Left ventricle myocardium inferior (tissue), 1 donor: ENCODE results near the gene TPTE2. TPM values are rescaled to one million over a fixed set of nuclear protein-coding genes. Genes with fewer than 3 reads are reported as not detected.
"Not testable (repeated sequence)": the region's sequence is repeated elsewhere in the genome, so short reads cannot be mapped to it uniquely, and the experiment has no call there.

Experiments used
- DNase-seq: peaks from one replicate; pipeline ENCODE4 v3.0.0-alpha.2; 2020
- H3K27ac ChIP-seq: fragments of 200-600 bp; replicated peaks from 2 replicates; pipeline ENCODE4 v1.8.0; 2021
- H3K27me3 ChIP-seq: fragments of 200-600 bp; 2 replicates; pipeline ENCODE4 v1.8.0; 2021; ENCODE audit warnings: low read depth
- H3K36me3 ChIP-seq: fragments of 200-600 bp; 2 replicates; pipeline ENCODE4 v1.8.0; 2021
- H3K4me1 ChIP-seq: fragments of 200-600 bp; 2 replicates; pipeline ENCODE4 v1.8.0; 2021
- H3K4me3 ChIP-seq: fragments of 200-600 bp; 2 replicates; pipeline ENCODE4 v1.8.0; 2021; ENCODE audit warnings: mild to moderate bottlenecking, moderate library complexity
- H3K9me3 ChIP-seq: fragments of 200-600 bp; replicated peaks from 2 replicates; pipeline ENCODE4 v1.8.0; 2021
- intact Hi-C: fragments of 100-400 bp; cut with micrococcal nuclease; formaldehyde crosslinking; loops from one replicate; pipeline ENCODE4 v1.11.0; 2022
- long read RNA-seq: library from polyadenylated mRNA; unstranded; transcript quantifications from one replicate; pipeline ENCODE4 v2.0.0, GENCODE V29; 2021
- total RNA-seq: library from RNA; stranded (reverse); fragmentation: NEBNext Ultra II Directional; extraction: Animal tissue kit (Norgen Biotek cat#: 25700); gene quantifications from one replicate; pipeline ENCODE4 v1.2.1, GENCODE V29; 2021
- TF ChIP-seq, protein P1 (sequence below): fragments of 200-600 bp; IDR thresholded peaks from 2 replicates; pipeline ENCODE4 v1.8.0; 2021; ENCODE audit warnings: antibody characterized with exemption, mild to moderate bottlenecking, borderline replicate concordance
- donor health status: DM: no; HTN: yes; CAD: no; lungs with severe emphysema.

Gene TPTE2
- total RNA-seq = not detected
- long read RNA-seq = 0 reads

DNA sequence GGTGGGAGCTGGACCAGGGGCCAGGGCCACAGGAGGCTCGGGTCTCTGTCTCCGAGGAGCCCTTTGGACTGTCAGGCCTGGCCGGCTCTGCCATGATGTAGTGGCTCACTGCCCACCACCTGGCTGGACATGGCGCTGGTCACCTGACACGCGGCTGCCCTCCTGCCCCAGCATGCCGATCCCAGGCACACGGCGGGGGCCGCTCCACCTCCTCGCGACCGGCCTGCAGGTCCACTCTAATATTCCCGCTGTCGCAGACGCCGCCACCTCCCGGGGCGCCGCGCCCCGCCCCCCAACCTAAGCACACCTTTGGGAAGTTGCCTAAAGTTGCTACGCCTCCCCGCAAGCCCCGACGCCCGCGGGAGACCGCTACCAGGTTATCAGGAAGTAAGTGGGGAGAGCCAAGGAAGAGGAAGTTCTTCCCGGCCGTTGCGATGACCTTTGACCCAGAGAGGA, at the start of gene TPTE2:
Gene TPTE2 (minus strand): TSS at position 406 of the 456 bp plus-strand sequence. CDS start 58,298 bp downstream, outside the sequence.
- intact Hi-C loops, H3K4me1 ChIP-seq, DNase-seq: not testable (repeated sequence)

DNA sequence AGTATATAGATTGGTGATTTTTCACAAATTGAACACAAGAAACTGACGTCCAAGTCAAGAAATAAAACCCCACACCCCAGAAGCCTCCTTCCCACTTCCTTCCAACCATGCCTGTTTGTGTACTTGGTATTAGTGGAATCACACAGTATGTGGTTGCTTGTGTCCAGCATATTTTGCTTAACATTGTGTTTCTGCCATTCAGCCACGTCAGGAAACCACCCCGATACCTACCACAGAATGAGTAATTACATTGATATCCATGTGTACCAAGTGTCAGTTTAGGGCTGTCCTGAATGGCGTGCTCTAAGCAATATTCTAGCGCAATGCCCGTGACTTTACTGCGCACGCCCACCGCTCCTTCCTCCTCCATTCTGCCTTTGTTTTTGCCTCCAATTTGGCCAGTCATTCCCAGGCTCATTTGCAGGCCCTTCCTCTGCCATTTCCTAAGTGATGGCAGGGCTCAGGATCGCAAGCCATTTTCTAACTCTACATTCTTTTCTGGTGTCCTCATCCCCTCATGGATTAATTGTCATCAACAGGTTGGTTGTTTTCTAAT, 46.3 kb upstream of the TPTE2 start:
- H3K4me3 ChIP-seq = no peak overlapping the region
- peaks cover 7% of the 10 kb centered on the region for H3K9me3 ChIP-seq
- TF ChIP-seq, protein P1, sequence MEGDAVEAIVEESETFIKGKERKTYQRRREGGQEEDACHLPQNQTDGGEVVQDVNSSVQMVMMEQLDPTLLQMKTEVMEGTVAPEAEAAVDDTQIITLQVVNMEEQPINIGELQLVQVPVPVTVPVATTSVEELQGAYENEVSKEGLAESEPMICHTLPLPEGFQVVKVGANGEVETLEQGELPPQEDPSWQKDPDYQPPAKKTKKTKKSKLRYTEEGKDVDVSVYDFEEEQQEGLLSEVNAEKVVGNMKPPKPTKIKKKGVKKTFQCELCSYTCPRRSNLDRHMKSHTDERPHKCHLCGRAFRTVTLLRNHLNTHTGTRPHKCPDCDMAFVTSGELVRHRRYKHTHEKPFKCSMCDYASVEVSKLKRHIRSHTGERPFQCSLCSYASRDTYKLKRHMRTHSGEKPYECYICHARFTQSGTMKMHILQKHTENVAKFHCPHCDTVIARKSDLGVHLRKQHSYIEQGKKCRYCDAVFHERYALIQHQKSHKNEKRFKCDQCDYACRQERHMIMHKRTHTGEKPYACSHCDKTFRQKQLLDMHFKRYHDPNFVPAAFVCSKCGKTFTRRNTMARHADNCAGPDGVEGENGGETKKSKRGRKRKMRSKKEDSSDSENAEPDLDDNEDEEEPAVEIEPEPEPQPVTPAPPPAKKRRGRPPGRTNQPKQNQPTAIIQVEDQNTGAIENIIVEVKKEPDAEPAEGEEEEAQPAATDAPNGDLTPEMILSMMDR = no peak
- no peaks in the 10 kb centered on the region for H3K4me1 ChIP-seq
- H3K27me3 ChIP-seq = peaks cover 20% of the 10 kb centered on the region
- no peaks in the 10 kb centered on the region for H3K36me3 ChIP-seq
- intact Hi-C loops = no loop called here
- H3K27ac ChIP-seq = no peak overlapping the region
- DNase-seq = no peak

More for the DNA sequence above, at the start of gene TPTE2:
- H3K27me3 ChIP-seq = peaks cover 11% of the 10 kb centered on the region
- H3K4me3 ChIP-seq, H3K36me3 ChIP-seq, H3K9me3 ChIP-seq, H3K27ac ChIP-seq: not testable (repeated sequence)

DNA sequence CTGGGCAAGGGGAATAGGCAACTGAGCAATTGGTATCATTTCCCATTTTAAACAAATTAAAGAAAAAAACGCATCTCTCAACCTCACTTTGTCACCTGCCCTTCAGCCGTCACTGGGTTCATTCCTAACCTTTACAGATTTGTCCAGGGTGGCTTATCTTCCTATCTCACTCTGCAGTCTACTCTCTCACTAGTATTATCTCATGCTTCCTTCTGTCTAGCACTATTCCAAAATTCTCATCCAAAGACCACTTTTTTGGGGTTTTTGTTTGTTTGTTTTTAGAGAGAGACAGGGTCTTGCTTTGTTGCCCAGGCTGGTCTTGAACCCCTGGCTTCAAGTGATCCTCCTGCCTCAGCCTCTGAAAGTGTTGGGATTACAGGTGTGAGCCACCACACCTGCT, 45.4 kb upstream of the TPTE2 start:
- Histone ChIP-seq H3K9me3 (peaks cover 7% of the 10 kb centered on the region), H3K36me3 (no peaks in the 10 kb centered on the region), H3K27ac (no peak overlapping the region), H3K4me1 (peaks cover 8% of the 10 kb centered on the region), H3K27me3 (peaks cover 29% of the 10 kb centered on the region), H3K4me3 (no peak overlapping the region)
- intact Hi-C loops = no loop called here
- TF ChIP-seq, protein P1 = no peak
- DNase-seq = no peak

DNA sequence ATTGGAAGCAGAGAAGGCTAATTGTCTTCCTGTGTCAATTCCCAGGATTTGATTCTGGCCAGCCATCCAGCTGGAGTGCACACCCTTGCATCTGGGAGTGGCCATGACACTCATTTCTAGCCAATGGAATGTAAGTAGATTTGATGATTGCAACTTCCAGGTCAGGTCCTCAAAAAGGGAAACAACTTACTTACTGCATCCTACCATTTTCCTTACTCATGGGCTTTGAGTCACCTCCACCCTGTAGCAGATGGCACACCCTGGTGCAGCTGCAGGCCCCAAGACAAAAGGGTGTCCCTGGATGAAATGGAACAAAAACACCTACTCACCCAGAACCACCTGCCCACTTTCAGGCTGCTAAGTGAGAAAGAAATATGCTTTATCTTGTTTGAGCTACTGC, 44.8 kb upstream of the TPTE2 start:
- Histone ChIP-seq H3K4me3 (no peak overlapping the region), H3K9me3 (peaks cover 7% of the 10 kb centered on the region), H3K27me3 (peaks cover 35% of the 10 kb centered on the region), H3K36me3 (no peaks in the 10 kb centered on the region), H3K4me1 (peaks cover 12% of the 10 kb centered on the region), H3K27ac (no peak overlapping the region)
- intact Hi-C loops = no loop called here
- TF ChIP-seq, protein P1 = no peak
- no peak for DNase-seq

DNA sequence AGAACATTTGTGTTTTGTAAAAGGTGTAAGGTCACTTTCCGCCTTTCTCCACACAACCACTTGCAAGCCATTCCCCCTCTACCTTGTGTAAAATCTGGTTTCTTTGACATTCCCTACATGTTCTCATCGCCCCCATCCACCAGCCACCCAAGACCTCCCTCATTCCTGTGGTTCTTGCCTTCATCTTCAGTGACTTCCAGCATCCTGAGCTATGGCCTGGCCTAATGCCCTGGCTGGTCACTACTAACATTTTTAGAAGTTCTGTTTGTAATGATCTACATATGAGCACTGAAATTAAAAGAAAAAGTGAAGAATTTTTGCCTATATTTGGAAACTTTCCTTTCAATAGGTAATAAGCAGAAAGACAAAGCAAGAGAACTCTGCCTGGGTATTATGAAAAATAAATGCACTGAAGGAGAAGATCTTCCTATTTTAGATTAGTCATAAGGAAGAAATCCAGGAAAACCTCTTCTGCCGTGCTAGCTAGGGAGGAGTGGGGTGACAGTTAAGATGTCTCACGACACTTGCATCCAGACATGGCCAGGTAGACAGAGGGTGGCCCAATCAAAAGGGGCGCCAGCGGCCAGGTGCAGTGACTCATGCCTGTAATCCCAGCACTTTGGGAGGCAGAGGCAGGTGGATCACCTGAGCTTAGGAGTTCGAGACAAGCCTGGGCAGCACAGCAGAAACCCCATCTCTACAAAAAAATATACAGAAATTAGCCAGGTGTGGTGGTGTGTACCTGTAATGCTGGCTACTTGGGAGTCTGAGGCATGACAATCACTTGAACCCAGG, 44.0 kb upstream of the TPTE2 start:
- H3K4me3 ChIP-seq = no peak overlapping the region
- peaks cover 12% of the 10 kb centered on the region for H3K4me1 ChIP-seq
- DNase-seq = no peak
- H3K9me3 ChIP-seq = peaks cover 7% of the 10 kb centered on the region
- H3K27me3 ChIP-seq = peaks cover 38% of the 10 kb centered on the region
- TF ChIP-seq, protein P1 = no peak
- no peak overlapping the region for H3K27ac ChIP-seq
- intact Hi-C loops = no loop called here
- no peaks in the 10 kb centered on the region for H3K36me3 ChIP-seq

DNA sequence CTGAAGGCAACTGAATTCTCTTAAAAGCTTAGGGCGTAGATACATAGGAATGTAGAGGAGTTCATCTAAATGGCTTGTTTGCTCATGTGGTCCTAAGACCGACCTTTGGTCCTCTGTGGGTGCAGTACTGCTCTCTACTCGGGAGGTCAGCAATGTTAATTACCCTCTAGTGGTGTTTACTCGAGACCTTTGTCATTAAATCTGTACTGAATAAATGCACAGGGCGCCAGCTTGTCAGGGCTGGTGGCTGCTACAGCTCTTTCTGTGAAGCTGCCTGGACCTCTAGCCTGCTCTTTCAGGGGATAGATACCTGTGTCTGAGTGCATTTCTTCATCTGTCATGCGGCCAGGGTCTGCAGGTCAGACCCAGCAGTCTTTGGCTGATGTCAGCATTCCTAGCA, 43.0 kb upstream of the TPTE2 start:
- Histone ChIP-seq H3K4me3 (no peak overlapping the region), H3K36me3 (no peaks in the 10 kb centered on the region), H3K9me3 (peaks cover 6% of the 10 kb centered on the region), H3K27me3 (peaks cover 45% of the 10 kb centered on the region), H3K27ac (no peak overlapping the region), H3K4me1 (peaks cover 12% of the 10 kb centered on the region)
- intact Hi-C loops = no loop called here
- no peak for DNase-seq
- TF ChIP-seq, protein P1 = no peak
